ENCODE results near the gene FANCI.

FANCI gene

GRCh38 chr15:89243691-89244573 lies at the start of gene FANCI:
Gene FANCI (plus strand): TSS chr15:89243979. CDS start chr15:89247648, 3,669 bp downstream.
- in situ Hi-C loops (cut with HindIII; ENCODE audit: low sequenced_read_pairs), result no loop called here

GRCh38 chr15:89194608-89195007 lies 49.2 kb upstream of the FANCI start:
- in situ Hi-C loops (cut with HindIII; ENCODE audit: low sequenced_read_pairs), result loop anchor here (10.0 kb wide), 1 partner anchor 290 kb away; no protein-coding TSS in a partner anchor
- no peak for DNase-seq (ENCODE audit: low read depth)
- no peak overlapping the region for H3K4me3 ChIP-seq (ENCODE audit: low read depth, low read length)
- TF ChIP-seq CTCF (IDR thresholded peaks at IDR 0.05; ENCODE audit: low read depth, low read length, missing control alignments), result no peak

More at GRCh38 chr15:89243691-89244573, at the start of gene FANCI:
- peak; percentile 78 for DNase-seq (ENCODE audit: low read depth)
- TF ChIP-seq CTCF (IDR thresholded peaks at IDR 0.05; ENCODE audit: low read depth, low read length, missing control alignments), result peak; percentile 53
- H3K4me3 ChIP-seq (ENCODE audit: low read depth, low read length), result peak within 1 kb of the TSS; percentile 90

- in situ Hi-C loops (cut with HindIII; ENCODE audit: low sequenced_read_pairs), result loop anchor here (10.0 kb wide), 1 partner anchor 291 kb away; no protein-coding TSS in a partner anchor
- DNase-seq (ENCODE audit: low read depth), result no peak
- H3K4me3 ChIP-seq (ENCODE audit: low read depth, low read length), result no peak overlapping the region
- TF ChIP-seq CTCF (IDR thresholded peaks at IDR 0.05; ENCODE audit: low read depth, low read length, missing control alignments), result no peak
Measured at GRCh38 chr15:89195836-89196235, 47.9 kb upstream of the FANCI start.

- in situ Hi-C loops (cut with HindIII; ENCODE audit: low sequenced_read_pairs), result loop anchor here (10.0 kb wide), 1 partner anchor 291 kb away; no protein-coding TSS in a partner anchor
- DNase-seq (ENCODE audit: low read depth), result no peak
- H3K4me3 ChIP-seq (ENCODE audit: low read depth, low read length), result no peak overlapping the region
- no peak for TF ChIP-seq CTCF (IDR thresholded peaks at IDR 0.05; ENCODE audit: low read depth, low read length, missing control alignments)
Measured at GRCh38 chr15:89196241-89196640, 47.5 kb upstream of the FANCI start.

- TF ChIP-seq CTCF (IDR thresholded peaks at IDR 0.05; ENCODE audit: low read depth, low read length, missing control alignments), result no peak
- DNase-seq (ENCODE audit: low read depth), result no peak
- in situ Hi-C loops (cut with HindIII; ENCODE audit: low sequenced_read_pairs), result loop anchor here (10.0 kb wide), 1 partner anchor 292 kb away; no protein-coding TSS in a partner anchor
Measured at GRCh38 chr15:89196994-89197393, 46.8 kb upstream of the FANCI start.

GRCh38 chr15:89197503-89197971 lies 46.2 kb upstream of the FANCI start:
- no peak for DNase-seq (ENCODE audit: low read depth)
- no peak overlapping the region for H3K4me3 ChIP-seq (ENCODE audit: low read depth, low read length)
- in situ Hi-C loops (cut with HindIII; ENCODE audit: low sequenced_read_pairs), result loop anchor here (10.0 kb wide), 1 partner anchor 293 kb away; no protein-coding TSS in a partner anchor
- TF ChIP-seq CTCF (IDR thresholded peaks at IDR 0.05; ENCODE audit: low read depth, low read length, missing control alignments), result no peak

More at GRCh38 chr15:89196994-89197393, 46.8 kb upstream of the FANCI start:
- H3K4me3 ChIP-seq (ENCODE audit: low read depth, low read length), result no peak overlapping the region
